D721Med (cell line): ENCODE data around the gene C1orf185.
"Not testable (repeated sequence)": the region's sequence is repeated elsewhere in the genome, so short reads cannot be mapped to it uniquely, and the experiment has no call there.

ENCODE experiments used
- DNase-seq: peaks from one replicate; pipeline ENCODE4 v3.0.0; 2011; ENCODE audit warnings: low spot score; ENCODE audit not compliant: insufficient read length
- FAIRE-seq: peaks from 2 replicates; lab custom pipeline; 2011; peaks lifted over from hg19 to GRCh38; lab: Jason Lieb, UNC
- CTCF ChIP-seq: IDR thresholded peaks from 2 replicates; pipeline ENCODE4 v1.5.1; 2012; ENCODE audit warnings: mild to moderate bottlenecking, control low read depth; ENCODE audit not compliant: insufficient read depth; ENCODE audit errors: missing control alignments

C1orf185 gene

GRCh38 chr1:51158263-51158662 is 56.2 kb downstream of the C1orf185 start:
- TF ChIP-seq CTCF: no peak
- FAIRE-seq: no peak
- DNase-seq: no peak

DNA sequence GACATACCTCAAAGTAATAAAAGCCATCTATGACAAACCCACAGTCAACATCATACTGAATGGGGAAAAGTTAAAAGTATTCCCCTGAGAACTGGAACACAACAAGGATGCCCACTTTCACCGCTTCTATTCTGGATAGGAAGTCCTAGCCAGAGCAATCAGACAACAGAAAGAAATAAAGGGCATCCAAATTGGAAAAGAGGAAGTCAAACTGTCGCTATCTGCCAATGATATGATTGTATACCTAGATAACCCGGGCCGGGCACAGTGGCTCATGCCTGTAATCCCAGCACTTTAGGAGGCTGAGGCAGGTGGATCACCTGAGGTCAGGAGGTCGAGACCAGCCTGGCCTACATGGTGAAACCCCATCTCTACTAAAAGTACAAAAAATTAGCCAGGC is 60.5 kb downstream of the C1orf185 start:
- not testable (repeated sequence) for DNase-seq, FAIRE-seq

- DNase-seq (no peak), FAIRE-seq (no peak)
- TF ChIP-seq CTCF: no peak
These were observed 63.5 kb downstream of the C1orf185 start for GRCh38 chr1:51165540-51165939.

GRCh38 chr1:51168266-51168845 is 66.3 kb downstream of the C1orf185 start:
- FAIRE-seq (no peak), DNase-seq (no peak)
- TF ChIP-seq CTCF: no peak

- peak; percentile 85 for FAIRE-seq
- peak; percentile 36 for DNase-seq
- TF ChIP-seq CTCF: no peak
These were observed 66.9 kb downstream of the C1orf185 start for GRCh38 chr1:51168936-51169335.

DNA sequence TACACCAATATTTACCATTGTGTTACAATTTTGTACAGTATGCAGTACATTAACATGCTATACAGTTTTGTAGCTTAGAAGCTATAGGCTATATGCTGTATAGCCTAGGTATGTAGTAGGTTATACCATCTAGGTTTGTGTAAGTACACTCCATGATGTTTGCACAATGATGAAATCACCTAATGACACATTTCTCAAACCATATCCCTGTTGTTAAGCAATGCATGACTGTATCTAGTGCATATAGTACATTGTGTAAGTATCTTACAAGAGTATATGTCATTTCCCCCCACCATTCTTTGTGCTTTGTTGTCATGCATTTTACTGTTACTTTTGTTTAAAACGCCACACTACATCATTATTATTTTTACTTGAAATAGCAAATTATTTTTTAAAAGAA is 68.3 kb downstream of the C1orf185 start:
- no peak for DNase-seq
- no peak for FAIRE-seq
- no peak for TF ChIP-seq CTCF

DNA sequence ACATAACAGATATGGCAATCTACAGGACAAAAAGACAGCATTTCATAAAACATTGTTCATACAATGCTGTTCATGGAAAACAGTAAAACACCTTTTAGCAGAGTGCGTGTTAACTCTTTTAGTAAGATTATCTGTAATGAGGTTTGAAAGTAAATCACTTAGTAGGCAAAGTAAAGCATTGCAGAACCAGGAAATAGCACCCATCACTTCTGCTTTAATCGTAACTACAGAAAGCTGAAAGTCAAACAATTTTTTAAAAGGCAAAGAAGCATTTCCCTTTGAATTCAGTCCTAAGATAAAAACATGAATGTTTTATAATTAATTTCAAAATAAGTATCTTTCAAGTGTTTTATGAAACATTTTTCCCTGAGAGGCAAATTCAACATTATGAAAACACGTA is 70.8 kb downstream of the C1orf185 start:
- FAIRE-seq (no peak), DNase-seq (no peak)
- no peak for TF ChIP-seq CTCF

DNA sequence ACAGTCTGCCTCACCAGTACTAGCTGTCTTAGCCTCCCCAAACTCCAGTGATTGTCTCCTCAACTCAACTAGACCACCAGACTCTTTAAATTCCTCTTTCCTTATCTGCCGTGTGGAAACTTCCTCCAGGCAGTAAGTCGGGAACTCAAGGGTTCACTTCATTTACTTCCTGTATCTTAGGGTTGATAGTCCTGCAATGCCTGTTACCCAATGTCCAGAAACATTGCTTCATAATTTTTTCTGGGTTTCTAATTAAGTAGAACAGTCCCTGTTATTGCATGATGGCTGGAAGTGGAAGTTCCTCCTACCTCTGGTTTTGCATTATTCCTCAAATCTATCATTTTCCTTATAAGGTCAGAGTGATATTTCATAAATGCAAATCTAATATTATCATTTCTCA is 73.2 kb downstream of the C1orf185 start:
- no peak for TF ChIP-seq CTCF
- DNase-seq (no peak), FAIRE-seq (no peak)

- DNase-seq, FAIRE-seq: not testable (repeated sequence)
These were observed 76.0 kb downstream of the C1orf185 start for GRCh38 chr1:51177988-51178387.
